Activated T-cell treated with anti-CD3 and anti-CD28 coated beads for 1 hour (primary cell): Measurements from ENCODE around the gene SLC39A13.
A peak's percentile ranks its signal among the peaks of the same experiment; 100 is the strongest.

Experiments used
- DNase-seq: peaks from one replicate; pipeline ENCODE4 v3.0.0-alpha.2; 2020; ENCODE audit warnings: low read depth

Gene SLC39A13

GRCh38 chr11:47384498-47384897, 23.9 kb upstream of the SLC39A13 start:
- no peak for DNase-seq

GRCh38 chr11:47387944-47388696, 20.3 kb upstream of the SLC39A13 start:
- no peak for DNase-seq

GRCh38 chr11:47388697-47389576, 19.5 kb upstream of the SLC39A13 start:
- DNase-seq = no peak

- no peak for DNase-seq
Observed at GRCh38 chr11:47389577-47390421, 18.6 kb upstream of the SLC39A13 start.

GRCh38 chr11:47390422-47390760, 18.0 kb upstream of the SLC39A13 start:
- no peak for DNase-seq

GRCh38 chr11:47391077-47391583, 17.3 kb upstream of the SLC39A13 start:
- no peak for DNase-seq

GRCh38 chr11:47391711-47392432, 16.5 kb upstream of the SLC39A13 start:
- DNase-seq = no peak

- no peak for DNase-seq
Observed at GRCh38 chr11:47392546-47393162, 15.7 kb upstream of the SLC39A13 start.

- DNase-seq = no peak
Observed at GRCh38 chr11:47393163-47394049, 15.0 kb upstream of the SLC39A13 start.

- no peak for DNase-seq
Observed at GRCh38 chr11:47394050-47394321, 14.4 kb upstream of the SLC39A13 start.

- DNase-seq = peak; percentile 50
Observed at GRCh38 chr11:47394322-47395222, 13.8 kb upstream of the SLC39A13 start.

GRCh38 chr11:47395223-47396048, 13.0 kb upstream of the SLC39A13 start:
- no peak for DNase-seq

- no peak for DNase-seq
Observed at GRCh38 chr11:47396049-47396320, 12.4 kb upstream of the SLC39A13 start.

GRCh38 chr11:47398011-47398410, 10.4 kb upstream of the SLC39A13 start:
- DNase-seq = no peak

GRCh38 chr11:47398551-47398950, 9.8 kb upstream of the SLC39A13 start:
- no peak for DNase-seq

GRCh38 chr11:47399860-47400767, 8.3 kb upstream of the SLC39A13 start:
- peak; percentile 28 for DNase-seq

GRCh38 chr11:47400768-47401279, 7.6 kb upstream of the SLC39A13 start:
- DNase-seq = no peak
